HEK293 (cell line): ENCODE data around the gene CITED1.

Source experiments
- CTCF ChIA-PET: fragments of 350-600 bp; formaldehyde crosslinking; extraction: SDS; loops from one replicate; lab custom pipeline; 2021; ENCODE audit warnings: antibody characterized with exemption; lab: Yijun Ruan, JAX
- POLR2A ChIA-PET: fragments of 300-600 bp; formaldehyde crosslinking; extraction: SDS; loops from one replicate; lab custom pipeline; 2020; ENCODE audit warnings: antibody characterized with exemption, inconsistent platforms; lab: Yijun Ruan, JAX
- H3K27ac ChIP-seq: fragments of 200-500 bp; sonication (Bioruptor generic); 2 replicates; pipeline ENCODE4 v1.5.1; 2014; ENCODE audit warnings: low read depth, low read length, control low read depth, inconsistent platforms; ENCODE audit errors: extremely low read depth
- H3K36me3 ChIP-seq, 2 experiments: fragments of 200-500 bp in 1 of 2; sonication (Bioruptor generic) in 1 of 2; 1 replicate in 1 of 2; 2 replicates in 1 of 2; pipeline ENCODE4 v1.5.1; 2014 to 2017; ENCODE audit warnings: inconsistent platforms in 2 of 2, low read length in 2 of 2; ENCODE audit not compliant: control insufficient read depth in 2 of 2, insufficient read depth in 1 of 2
- H3K4me1 ChIP-seq: fragments of 200-500 bp; sonication (Bioruptor generic); 2 replicates; pipeline ENCODE4 v1.5.1; 2014; ENCODE audit warnings: mild to moderate bottlenecking, low read length, inconsistent platforms; ENCODE audit not compliant: control insufficient read depth, insufficient read depth
- H3K4me3 ChIP-seq: 2 replicates; pipeline ENCODE4 v1.5.1; 2011; ENCODE audit warnings: low read depth, mild to moderate bottlenecking, control low read depth, low read length, moderate library complexity
- H3K9me3 ChIP-seq: fragments of 200-500 bp; sonication (Bioruptor generic); 2 replicates; pipeline ENCODE4 v1.5.1; 2014; ENCODE audit warnings: low read depth, low read length, inconsistent platforms; ENCODE audit not compliant: control insufficient read depth, insufficient read depth
- ZFHX2 ChIP-seq: fragments of 450-650 bp; formaldehyde crosslinking; conservative IDR thresholded peaks from 2 replicates; pipeline ENCODE4 v1.5.1; 2016; ENCODE audit warnings: missing biosample characterization, missing genetic modification characterization
- ZFP69B ChIP-seq: fragments of 450-650 bp; formaldehyde crosslinking; IDR thresholded peaks from 2 replicates; pipeline ENCODE4 v1.5.1; 2016; ENCODE audit warnings: missing biosample characterization, missing genetic modification characterization
- ZNF133 ChIP-seq: fragments of 450-650 bp; formaldehyde crosslinking; IDR thresholded peaks from 2 replicates; pipeline ENCODE4 v1.5.1; 2016; ENCODE audit warnings: missing biosample characterization, missing genetic modification characterization
- ZNF747 ChIP-seq: fragments of 450-650 bp; formaldehyde crosslinking; IDR thresholded peaks from 2 replicates; pipeline ENCODE4 v1.5.1; 2016; ENCODE audit warnings: missing biosample characterization, missing genetic modification characterization
- ZNF777 ChIP-seq: fragments of 450-650 bp; formaldehyde crosslinking; IDR thresholded peaks from 2 replicates; pipeline ENCODE4 v1.5.1; 2017; ENCODE audit warnings: missing biosample characterization, missing genetic modification characterization, borderline replicate concordance
- TF ChIP-seq, protein P1 (sequence below): fragments of 450-650 bp; formaldehyde crosslinking; IDR thresholded peaks from 2 replicates; pipeline ENCODE4 v1.5.1; 2016; ENCODE audit warnings: missing biosample characterization, missing genetic modification characterization, borderline replicate concordance
- TF ChIP-seq, protein P2 (sequence below): fragments of 450-650 bp; formaldehyde crosslinking; IDR thresholded peaks from 2 replicates; pipeline ENCODE4 v1.5.1; 2016; ENCODE audit warnings: missing biosample characterization, missing genetic modification characterization, borderline replicate concordance
- TF ChIP-seq, protein P3 (sequence below): fragments of 450-650 bp; formaldehyde crosslinking; conservative IDR thresholded peaks from 2 replicates; pipeline ENCODE4 v1.5.1; 2016; ENCODE audit warnings: low read depth, missing biosample characterization, missing genetic modification characterization
- TF ChIP-seq, protein P4 (sequence below): fragments of 450-650 bp; formaldehyde crosslinking; IDR thresholded peaks from 2 replicates; pipeline ENCODE4 v1.5.1; 2017; ENCODE audit warnings: missing biosample characterization, mild to moderate bottlenecking, missing genetic modification characterization, moderate library complexity
- TF ChIP-seq, protein P5 (sequence below): fragments of 450-650 bp; IDR thresholded peaks from 2 replicates; pipeline ENCODE4 v1.5.1; 2018; ENCODE audit warnings: missing biosample characterization, missing genetic modification characterization
- TF ChIP-seq, protein P6 (sequence below): fragments of 450-650 bp; formaldehyde crosslinking; IDR thresholded peaks from 2 replicates; pipeline ENCODE4 v1.5.1; 2016; ENCODE audit warnings: missing biosample characterization, missing genetic modification characterization

CITED1 gene

DNA sequence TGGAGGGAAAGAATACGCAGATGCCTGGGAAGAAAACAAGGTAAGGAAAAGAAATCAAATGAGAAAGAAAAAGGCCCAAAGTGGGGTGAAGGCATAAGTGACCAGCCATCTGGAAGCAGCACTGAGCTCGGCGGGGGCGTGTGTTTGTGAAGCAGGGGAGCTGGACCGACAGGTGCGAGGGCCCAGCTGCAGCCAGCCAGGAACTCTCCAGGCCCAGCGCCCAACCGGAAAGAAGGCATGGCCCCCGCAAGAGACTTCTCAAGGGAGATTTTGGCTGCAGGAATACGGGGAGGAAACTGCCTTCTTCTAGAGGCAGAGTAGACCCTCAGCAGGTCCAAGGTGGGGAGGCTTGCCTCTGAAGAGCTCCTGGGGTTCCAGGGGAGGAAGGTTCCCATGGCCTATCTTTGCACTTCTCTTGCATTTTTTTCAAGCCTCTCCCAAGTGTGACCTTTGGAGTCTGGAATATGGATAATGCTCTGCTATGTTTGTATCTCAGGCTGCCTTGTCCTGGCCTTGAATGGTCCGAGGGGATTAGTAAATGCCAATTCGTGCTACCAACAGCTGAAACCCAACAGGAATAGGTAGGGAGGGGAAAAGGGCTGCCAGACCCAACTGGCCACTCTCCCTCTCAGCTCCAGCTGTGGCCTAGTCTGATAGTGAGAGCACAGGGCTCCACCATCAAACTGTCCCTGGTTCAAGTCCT, 10.8 kb upstream of the CITED1 start:
- Histone ChIP-seq H3K9me3 (no peaks in the 10 kb centered on the region), H3K27ac (no peak overlapping the region), H3K4me3 (no peak overlapping the region), H3K4me1 (no peaks in the 10 kb centered on the region), H3K36me3 (no peaks in the 10 kb centered on the region)
- POLR2A ChIA-PET, result interaction anchor here (0.6 to 0.8 kb wide), 3 partner anchors 39 to 1526 kb away, joined by 3 to 10 read pairs (median 5); partner anchors contain the start of gene RPS4X
- TF ChIP-seq, protein P1, sequence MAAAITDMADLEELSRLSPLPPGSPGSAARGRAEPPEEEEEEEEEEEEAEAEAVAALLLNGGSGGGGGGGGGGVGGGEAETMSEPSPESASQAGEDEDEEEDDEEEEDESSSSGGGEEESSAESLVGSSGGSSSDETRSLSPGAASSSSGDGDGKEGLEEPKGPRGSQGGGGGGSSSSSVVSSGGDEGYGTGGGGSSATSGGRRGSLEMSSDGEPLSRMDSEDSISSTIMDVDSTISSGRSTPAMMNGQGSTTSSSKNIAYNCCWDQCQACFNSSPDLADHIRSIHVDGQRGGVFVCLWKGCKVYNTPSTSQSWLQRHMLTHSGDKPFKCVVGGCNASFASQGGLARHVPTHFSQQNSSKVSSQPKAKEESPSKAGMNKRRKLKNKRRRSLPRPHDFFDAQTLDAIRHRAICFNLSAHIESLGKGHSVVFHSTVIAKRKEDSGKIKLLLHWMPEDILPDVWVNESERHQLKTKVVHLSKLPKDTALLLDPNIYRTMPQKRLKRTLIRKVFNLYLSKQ, result no peak
- no peak for TF ChIP-seq ZNF747 (tag by site-specific recombination)
- no peak for TF ChIP-seq ZFP69B
- TF ChIP-seq, protein P2, sequence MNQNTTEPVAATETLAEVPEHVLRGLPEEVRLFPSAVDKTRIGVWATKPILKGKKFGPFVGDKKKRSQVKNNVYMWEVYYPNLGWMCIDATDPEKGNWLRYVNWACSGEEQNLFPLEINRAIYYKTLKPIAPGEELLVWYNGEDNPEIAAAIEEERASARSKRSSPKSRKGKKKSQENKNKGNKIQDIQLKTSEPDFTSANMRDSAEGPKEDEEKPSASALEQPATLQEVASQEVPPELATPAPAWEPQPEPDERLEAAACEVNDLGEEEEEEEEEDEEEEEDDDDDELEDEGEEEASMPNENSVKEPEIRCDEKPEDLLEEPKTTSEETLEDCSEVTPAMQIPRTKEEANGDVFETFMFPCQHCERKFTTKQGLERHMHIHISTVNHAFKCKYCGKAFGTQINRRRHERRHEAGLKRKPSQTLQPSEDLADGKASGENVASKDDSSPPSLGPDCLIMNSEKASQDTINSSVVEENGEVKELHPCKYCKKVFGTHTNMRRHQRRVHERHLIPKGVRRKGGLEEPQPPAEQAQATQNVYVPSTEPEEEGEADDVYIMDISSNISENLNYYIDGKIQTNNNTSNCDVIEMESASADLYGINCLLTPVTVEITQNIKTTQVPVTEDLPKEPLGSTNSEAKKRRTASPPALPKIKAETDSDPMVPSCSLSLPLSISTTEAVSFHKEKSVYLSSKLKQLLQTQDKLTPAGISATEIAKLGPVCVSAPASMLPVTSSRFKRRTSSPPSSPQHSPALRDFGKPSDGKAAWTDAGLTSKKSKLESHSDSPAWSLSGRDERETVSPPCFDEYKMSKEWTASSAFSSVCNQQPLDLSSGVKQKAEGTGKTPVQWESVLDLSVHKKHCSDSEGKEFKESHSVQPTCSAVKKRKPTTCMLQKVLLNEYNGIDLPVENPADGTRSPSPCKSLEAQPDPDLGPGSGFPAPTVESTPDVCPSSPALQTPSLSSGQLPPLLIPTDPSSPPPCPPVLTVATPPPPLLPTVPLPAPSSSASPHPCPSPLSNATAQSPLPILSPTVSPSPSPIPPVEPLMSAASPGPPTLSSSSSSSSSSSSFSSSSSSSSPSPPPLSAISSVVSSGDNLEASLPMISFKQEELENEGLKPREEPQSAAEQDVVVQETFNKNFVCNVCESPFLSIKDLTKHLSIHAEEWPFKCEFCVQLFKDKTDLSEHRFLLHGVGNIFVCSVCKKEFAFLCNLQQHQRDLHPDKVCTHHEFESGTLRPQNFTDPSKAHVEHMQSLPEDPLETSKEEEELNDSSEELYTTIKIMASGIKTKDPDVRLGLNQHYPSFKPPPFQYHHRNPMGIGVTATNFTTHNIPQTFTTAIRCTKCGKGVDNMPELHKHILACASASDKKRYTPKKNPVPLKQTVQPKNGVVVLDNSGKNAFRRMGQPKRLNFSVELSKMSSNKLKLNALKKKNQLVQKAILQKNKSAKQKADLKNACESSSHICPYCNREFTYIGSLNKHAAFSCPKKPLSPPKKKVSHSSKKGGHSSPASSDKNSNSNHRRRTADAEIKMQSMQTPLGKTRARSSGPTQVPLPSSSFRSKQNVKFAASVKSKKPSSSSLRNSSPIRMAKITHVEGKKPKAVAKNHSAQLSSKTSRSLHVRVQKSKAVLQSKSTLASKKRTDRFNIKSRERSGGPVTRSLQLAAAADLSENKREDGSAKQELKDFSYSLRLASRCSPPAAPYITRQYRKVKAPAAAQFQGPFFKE (tag by site-specific recombination), result no peak
- TF ChIP-seq, protein P3, sequence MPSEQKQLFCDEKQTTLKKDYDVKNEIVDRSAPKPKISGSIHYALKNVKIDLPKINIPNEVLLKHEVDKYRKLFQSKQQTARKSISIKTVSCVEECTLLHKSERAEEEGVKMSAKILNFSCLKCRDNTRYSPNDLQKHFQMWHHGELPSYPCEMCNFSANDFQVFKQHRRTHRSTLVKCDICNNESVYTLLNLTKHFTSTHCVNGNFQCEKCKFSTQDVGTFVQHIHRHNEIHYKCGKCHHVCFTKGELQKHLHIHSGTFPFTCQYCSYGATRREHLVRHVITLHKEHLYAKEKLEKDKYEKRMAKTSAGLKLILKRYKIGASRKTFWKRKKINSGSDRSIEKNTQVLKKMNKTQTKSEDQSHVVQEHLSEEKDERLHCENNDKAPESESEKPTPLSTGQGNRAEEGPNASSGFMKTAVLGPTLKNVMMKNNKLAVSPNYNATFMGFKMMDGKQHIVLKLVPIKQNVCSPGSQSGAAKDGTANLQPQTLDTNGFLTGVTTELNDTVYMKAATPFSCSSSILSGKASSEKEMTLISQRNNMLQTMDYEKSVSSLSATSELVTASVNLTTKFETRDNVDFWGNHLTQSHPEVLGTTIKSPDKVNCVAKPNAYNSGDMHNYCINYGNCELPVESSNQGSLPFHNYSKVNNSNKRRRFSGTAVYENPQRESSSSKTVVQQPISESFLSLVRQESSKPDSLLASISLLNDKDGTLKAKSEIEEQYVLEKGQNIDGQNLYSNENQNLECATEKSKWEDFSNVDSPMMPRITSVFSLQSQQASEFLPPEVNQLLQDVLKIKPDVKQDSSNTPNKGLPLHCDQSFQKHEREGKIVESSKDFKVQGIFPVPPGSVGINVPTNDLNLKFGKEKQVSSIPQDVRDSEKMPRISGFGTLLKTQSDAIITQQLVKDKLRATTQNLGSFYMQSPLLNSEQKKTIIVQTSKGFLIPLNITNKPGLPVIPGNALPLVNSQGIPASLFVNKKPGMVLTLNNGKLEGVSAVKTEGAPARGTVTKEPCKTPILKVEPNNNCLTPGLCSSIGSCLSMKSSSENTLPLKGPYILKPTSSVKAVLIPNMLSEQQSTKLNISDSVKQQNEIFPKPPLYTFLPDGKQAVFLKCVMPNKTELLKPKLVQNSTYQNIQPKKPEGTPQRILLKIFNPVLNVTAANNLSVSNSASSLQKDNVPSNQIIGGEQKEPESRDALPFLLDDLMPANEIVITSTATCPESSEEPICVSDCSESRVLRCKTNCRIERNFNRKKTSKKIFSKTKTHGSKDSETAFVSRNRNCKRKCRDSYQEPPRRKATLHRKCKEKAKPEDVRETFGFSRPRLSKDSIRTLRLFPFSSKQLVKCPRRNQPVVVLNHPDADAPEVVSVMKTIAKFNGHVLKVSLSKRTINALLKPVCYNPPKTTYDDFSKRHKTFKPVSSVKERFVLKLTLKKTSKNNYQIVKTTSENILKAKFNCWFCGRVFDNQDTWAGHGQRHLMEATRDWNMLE (tag by site-specific recombination), result no peak
- TF ChIP-seq, protein P4, sequence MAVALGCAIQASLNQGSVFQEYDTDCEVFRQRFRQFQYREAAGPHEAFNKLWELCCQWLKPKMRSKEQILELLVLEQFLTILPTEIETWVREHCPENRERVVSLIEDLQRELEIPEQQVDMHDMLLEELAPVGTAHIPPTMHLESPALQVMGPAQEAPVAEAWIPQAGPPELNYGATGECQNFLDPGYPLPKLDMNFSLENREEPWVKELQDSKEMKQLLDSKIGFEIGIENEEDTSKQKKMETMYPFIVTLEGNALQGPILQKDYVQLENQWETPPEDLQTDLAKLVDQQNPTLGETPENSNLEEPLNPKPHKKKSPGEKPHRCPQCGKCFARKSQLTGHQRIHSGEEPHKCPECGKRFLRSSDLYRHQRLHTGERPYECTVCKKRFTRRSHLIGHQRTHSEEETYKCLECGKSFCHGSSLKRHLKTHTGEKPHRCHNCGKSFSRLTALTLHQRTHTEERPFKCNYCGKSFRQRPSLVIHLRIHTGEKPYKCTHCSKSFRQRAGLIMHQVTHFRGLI (tag by site-specific recombination), result no peak
- TF ChIP-seq, protein P5, sequence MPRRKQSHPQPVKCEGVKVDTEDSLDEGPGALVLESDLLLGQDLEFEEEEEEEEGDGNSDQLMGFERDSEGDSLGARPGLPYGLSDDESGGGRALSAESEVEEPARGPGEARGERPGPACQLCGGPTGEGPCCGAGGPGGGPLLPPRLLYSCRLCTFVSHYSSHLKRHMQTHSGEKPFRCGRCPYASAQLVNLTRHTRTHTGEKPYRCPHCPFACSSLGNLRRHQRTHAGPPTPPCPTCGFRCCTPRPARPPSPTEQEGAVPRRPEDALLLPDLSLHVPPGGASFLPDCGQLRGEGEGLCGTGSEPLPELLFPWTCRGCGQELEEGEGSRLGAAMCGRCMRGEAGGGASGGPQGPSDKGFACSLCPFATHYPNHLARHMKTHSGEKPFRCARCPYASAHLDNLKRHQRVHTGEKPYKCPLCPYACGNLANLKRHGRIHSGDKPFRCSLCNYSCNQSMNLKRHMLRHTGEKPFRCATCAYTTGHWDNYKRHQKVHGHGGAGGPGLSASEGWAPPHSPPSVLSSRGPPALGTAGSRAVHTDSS, result no peak
- TF ChIP-seq ZFHX2, result no peak
- no peak for TF ChIP-seq ZNF133 (tag by site-specific recombination)
- TF ChIP-seq, protein P6, sequence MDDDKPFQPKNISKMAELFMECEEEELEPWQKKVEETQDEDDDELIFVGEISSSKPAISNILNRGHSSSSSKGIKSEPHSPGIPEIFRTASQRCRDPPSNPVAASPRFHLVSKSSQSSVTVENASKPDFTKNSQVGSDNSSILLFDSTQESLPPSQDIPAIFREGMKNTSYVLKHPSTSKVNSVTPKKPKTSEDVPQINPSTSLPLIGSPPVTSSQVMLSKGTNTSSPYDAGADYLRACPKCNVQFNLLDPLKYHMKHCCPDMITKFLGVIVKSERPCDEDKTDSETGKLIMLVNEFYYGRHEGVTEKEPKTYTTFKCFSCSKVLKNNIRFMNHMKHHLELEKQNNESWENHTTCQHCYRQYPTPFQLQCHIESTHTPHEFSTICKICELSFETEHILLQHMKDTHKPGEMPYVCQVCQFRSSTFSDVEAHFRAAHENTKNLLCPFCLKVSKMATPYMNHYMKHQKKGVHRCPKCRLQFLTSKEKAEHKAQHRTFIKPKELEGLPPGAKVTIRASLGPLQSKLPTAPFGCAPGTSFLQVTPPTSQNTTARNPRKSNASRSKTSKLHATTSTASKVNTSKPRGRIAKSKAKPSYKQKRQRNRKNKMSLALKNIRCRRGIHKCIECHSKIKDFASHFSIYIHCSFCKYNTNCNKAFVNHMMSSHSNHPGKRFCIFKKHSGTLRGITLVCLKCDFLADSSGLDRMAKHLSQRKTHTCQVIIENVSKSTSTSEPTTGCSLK (tag by site-specific recombination), result no peak
- no peak for TF ChIP-seq ZNF777 (tag by site-specific recombination)
- CTCF ChIA-PET, result interaction anchor here (1.4 kb wide), 1 partner anchor 39 kb away, joined by 3 read pairs; no protein-coding TSS in a partner anchor
